Activated B cell treated with CpG ODN at 0.5 μM for 24 hours (primary cell): ENCODE results near the gene TBX3. TPM values are rescaled to one million over a fixed set of nuclear protein-coding genes. Genes with fewer than 3 reads are reported as not detected.

ENCODE experiments used
- ATAC-seq: fragments of 200-7000 bp; cut with Tn5 transposase; one replicate; pipeline ENCODE4 v1.10.0; 2021; ENCODE audit warnings: low read depth, mild to moderate bottlenecking, moderate library complexity
- CTCF ChIA-PET: fragments of 350-600 bp; sonication (Branson Sonifier 250); formaldehyde crosslinking; loops from one replicate; lab custom pipeline; 2021; ENCODE audit warnings: antibody characterized with exemption; lab: Charles Lee
- POLR2A ChIA-PET: fragments of 350-600 bp; sonication (Branson Sonifier 250); formaldehyde crosslinking; loops from one replicate; lab custom pipeline; 2021; ENCODE audit warnings: antibody characterized with exemption; lab: Charles Lee
- DNase-seq: peaks from one replicate; pipeline ENCODE4 v3.0.0; 2022
- H3K27ac Mint-ChIP-seq: one replicate; pipeline ENCODE4 v1.8.0; 2020; ENCODE audit warnings: mixed read lengths
- H3K27me3 Mint-ChIP-seq: one replicate; pipeline ENCODE4 v1.8.0; 2021; ENCODE audit warnings: mixed read lengths
- H3K36me3 Mint-ChIP-seq: one replicate; pipeline ENCODE4 v1.8.0; 2021; ENCODE audit warnings: low read depth, mixed read lengths
- H3K4me1 Mint-ChIP-seq: one replicate; pipeline ENCODE4 v1.8.0; 2021; ENCODE audit warnings: mixed read lengths
- H3K4me3 Mint-ChIP-seq: one replicate; pipeline ENCODE4 v1.8.0; 2020; ENCODE audit warnings: mild to moderate bottlenecking, mixed read lengths
- H3K9me3 Mint-ChIP-seq: one replicate; pipeline ENCODE4 v1.8.0; 2020; ENCODE audit warnings: mixed read lengths
- intact Hi-C: fragments of 100-400 bp; cut with micrococcal nuclease; formaldehyde crosslinking; loops from one replicate; pipeline ENCODE4 v1.15.1; 2024
- total RNA-seq: library from RNA; stranded (reverse); gene quantifications from 2 replicates; pipeline ENCODE4 v1.2.3, GENCODE V29; 2022
- TF ChIP-seq, protein P1 (sequence below): fragments of 200-600 bp; IDR thresholded peaks from one replicate; pipeline ENCODE4 v1.8.0; 2022; ENCODE audit warnings: antibody characterized with exemption, mild to moderate bottlenecking

The TBX3 gene
- total RNA-seq, 1 donor from 2014 or later, result not detected

DNA sequence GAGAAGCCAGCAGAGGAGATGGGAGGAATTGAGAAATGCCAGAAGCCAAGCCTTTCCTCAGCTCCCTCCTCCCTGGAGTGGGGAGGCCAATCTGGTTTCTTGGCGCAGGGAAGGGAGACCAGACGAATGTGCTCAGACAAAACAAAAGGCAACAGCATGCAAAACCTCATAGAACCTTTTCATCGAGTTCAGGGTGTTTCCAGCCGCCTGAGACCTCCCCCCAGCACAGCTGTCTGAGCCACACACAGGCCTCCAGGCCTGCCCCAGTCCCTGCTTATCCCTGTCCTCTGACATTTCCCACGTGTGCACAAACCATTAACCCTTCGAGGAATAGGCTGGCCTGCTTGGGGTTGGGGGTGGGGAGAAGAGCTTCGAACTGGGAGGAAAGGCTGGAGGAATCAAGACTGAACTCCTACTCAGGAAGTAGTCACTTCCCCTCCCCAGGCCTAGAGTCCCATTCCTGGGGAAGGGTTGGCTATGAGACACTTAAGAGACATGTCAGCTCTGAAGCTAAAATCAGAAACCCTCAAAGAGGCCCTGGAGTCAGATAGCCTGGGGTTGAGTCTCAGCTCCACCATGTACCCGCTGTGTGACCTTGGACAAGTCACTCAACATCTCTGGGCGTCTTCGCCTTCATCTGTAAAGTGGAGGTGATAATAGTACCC, 10.7 kb downstream of the TBX3 start:
- POLR2A ChIA-PET, result no interaction called here
- CTCF ChIA-PET, result no interaction called here
- DNase-seq, result no peak
- Mint-ChIP-seq H3K36me3 (no peaks in the 10 kb centered on the region), H3K27ac (no peak overlapping the region), H3K9me3 (no peaks in the 10 kb centered on the region), H3K27me3 (peaks cover 64% of the 10 kb centered on the region), H3K4me1 (no peaks in the 10 kb centered on the region), H3K4me3 (no peak overlapping the region)
- ATAC-seq, result no peak
- intact Hi-C loops, result no loop called here
- TF ChIP-seq, protein P1, sequence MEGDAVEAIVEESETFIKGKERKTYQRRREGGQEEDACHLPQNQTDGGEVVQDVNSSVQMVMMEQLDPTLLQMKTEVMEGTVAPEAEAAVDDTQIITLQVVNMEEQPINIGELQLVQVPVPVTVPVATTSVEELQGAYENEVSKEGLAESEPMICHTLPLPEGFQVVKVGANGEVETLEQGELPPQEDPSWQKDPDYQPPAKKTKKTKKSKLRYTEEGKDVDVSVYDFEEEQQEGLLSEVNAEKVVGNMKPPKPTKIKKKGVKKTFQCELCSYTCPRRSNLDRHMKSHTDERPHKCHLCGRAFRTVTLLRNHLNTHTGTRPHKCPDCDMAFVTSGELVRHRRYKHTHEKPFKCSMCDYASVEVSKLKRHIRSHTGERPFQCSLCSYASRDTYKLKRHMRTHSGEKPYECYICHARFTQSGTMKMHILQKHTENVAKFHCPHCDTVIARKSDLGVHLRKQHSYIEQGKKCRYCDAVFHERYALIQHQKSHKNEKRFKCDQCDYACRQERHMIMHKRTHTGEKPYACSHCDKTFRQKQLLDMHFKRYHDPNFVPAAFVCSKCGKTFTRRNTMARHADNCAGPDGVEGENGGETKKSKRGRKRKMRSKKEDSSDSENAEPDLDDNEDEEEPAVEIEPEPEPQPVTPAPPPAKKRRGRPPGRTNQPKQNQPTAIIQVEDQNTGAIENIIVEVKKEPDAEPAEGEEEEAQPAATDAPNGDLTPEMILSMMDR, result no peak

DNA sequence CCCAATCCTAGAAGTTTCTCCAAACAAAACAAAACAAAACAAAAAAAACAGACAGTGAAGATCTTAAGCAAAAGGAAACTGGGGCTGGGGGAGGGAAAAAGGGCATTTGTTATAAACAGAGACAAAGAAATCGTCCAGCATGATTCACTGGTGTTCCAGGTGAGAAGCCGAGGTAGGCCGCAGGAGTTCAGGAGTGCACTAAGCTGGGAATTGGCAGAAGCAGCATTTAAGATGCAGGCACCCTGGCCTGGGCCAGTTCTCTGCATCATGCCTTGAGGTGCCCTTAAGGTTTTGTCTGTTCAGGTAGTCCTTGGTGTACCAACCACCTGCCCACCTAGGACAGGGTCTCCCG, 11.2 kb downstream of the TBX3 start:
- H3K4me3 Mint-ChIP-seq, result no peak overlapping the region
- no peak overlapping the region for H3K27ac Mint-ChIP-seq
- no peaks in the 10 kb centered on the region for H3K9me3 Mint-ChIP-seq
- no peaks in the 10 kb centered on the region for H3K4me1 Mint-ChIP-seq
- CTCF ChIA-PET, result no interaction called here
- no peak for DNase-seq
- ATAC-seq, result no peak
- no peaks in the 10 kb centered on the region for H3K36me3 Mint-ChIP-seq
- intact Hi-C loops, result no loop called here
- H3K27me3 Mint-ChIP-seq, result peaks cover 64% of the 10 kb centered on the region
- POLR2A ChIA-PET, result no interaction called here
- TF ChIP-seq, protein P1, result no peak

DNA sequence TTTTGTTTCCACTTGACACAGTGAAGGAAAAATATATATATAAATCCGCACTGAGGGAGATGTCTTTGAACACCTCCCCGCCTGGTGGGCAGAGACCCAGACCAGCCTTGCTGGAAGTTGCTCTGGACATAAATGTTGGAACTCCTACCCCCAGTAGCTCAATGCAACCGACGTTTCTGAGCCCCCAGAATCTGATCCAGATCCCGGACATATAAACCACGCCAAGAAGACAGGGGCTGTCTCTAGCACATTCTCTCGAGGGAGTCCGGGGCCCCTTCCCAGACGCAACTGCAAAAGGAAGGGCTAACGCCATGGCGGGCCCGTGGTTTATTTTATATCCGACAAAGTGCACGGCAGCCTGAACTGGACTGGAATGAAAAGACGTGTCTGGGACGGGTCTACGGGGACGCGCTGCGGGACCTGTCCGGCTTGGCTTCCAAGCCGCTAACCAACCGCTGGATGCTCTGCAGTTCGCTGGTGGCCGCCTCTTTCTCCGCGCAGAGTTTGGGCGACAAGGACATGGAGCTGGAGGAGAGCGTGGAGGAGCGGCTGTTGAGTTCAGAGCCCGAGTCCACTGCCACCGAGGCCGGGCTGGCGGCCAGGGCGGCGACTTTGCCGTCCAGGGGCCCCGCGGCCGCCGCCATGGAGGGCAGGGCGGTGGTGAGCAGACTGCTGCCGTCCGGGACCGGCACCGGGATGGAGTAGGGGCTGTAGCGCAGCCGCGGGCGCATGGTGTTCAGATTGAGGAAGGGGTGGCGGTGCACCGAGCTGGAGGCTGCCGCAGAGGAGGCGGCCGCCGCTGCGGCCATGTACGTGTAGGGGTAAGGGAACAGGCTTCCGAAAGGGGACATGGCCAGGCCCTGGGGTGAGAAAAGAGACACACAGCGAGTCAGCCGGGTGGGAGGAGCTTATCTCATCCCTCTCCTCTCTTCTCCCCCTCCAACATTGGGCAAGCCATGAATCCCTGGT, 12.2 kb downstream of the TBX3 start:
- no peak overlapping the region for H3K4me3 Mint-ChIP-seq
- H3K9me3 Mint-ChIP-seq, result no peaks in the 10 kb centered on the region
- ChIA-PET CTCF (no interaction called here), POLR2A (no interaction called here)
- TF ChIP-seq, protein P1, result no peak
- H3K36me3 Mint-ChIP-seq, result no peaks in the 10 kb centered on the region
- H3K27me3 Mint-ChIP-seq, result peaks cover 65% of the 10 kb centered on the region
- H3K4me1 Mint-ChIP-seq, result no peaks in the 10 kb centered on the region
- DNase-seq (no peak), ATAC-seq (no peak)
- no peak overlapping the region for H3K27ac Mint-ChIP-seq
- intact Hi-C loops, result loop anchor here (2.0 kb wide), 1 partner anchor 13 kb away; the partner anchor contains the start of gene TBX3

DNA sequence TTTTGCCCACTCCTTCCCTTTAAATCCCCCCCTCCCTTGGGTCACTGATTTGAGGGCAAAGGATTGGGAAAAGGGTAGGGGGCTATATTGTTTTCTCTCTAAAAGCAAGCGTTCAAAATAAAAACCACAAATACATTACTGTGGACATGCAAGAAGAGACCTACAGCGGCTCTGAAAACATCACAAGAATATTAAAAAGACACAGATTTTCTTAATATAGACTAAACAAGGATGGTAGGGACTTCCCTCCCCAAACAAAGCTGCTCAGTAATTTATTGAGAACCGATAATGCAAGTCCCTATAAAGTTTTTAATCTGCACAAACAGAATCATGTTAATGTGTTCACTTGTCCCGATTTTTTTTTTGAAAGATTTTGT, 12.9 kb downstream of the TBX3 start:
- intact Hi-C loops, result loop anchor here (2.0 kb wide), 1 partner anchor 14 kb away; the partner anchor contains the start of gene TBX3
- ChIA-PET CTCF (no interaction called here), POLR2A (no interaction called here)
- TF ChIP-seq, protein P1, result no peak
- H3K4me3 Mint-ChIP-seq, result no peak overlapping the region
- H3K27ac Mint-ChIP-seq, result no peak overlapping the region
- no peaks in the 10 kb centered on the region for H3K9me3 Mint-ChIP-seq
- DNase-seq, result no peak
- H3K27me3 Mint-ChIP-seq, result peaks cover 63% of the 10 kb centered on the region
- H3K4me1 Mint-ChIP-seq, result no peaks in the 10 kb centered on the region
- no peaks in the 10 kb centered on the region for H3K36me3 Mint-ChIP-seq
- no peak for ATAC-seq
